ENCODE measurements around the gene NEK6.

DNA sequence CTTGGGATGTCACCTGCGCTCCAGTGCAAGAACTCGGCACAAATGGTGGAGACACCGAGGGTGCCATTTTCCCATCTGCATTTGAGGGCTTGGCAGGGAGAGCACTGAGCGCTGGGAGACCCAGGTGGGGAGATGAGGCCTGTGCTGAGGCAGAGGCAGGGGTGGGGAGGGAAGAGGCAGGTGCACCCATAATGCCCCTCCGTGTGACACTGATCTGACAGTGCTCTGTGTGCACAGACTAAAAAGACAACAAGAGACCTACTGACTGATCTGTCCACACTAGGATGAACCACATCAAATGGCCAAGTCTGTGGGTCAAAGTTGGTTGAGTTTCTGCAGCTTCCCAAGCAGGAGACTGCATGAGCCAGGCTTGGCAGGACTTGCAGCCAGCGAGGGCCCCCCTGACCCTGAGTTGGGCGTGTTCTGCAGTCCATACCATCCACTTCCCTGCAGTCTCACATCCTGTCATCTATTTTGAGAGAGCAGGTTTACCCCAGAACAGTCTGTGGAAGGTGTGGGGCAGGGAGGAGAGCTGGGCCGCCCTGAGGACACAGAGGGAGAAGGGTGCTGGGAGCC is 41.9 kb downstream of the NEK6 start:
- TF ChIP-seq, protein P1, sequence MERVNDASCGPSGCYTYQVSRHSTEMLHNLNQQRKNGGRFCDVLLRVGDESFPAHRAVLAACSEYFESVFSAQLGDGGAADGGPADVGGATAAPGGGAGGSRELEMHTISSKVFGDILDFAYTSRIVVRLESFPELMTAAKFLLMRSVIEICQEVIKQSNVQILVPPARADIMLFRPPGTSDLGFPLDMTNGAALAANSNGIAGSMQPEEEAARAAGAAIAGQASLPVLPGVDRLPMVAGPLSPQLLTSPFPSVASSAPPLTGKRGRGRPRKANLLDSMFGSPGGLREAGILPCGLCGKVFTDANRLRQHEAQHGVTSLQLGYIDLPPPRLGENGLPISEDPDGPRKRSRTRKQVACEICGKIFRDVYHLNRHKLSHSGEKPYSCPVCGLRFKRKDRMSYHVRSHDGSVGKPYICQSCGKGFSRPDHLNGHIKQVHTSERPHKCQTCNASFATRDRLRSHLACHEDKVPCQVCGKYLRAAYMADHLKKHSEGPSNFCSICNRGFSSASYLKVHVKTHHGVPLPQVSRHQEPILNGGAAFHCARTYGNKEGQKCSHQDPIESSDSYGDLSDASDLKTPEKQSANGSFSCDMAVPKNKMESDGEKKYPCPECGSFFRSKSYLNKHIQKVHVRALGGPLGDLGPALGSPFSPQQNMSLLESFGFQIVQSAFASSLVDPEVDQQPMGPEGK (CRISPR knock-in tag; IDR thresholded peaks at IDR 0.05; ENCODE audit: borderline replicate concordance): no peak
- TF ChIP-seq ZNF8 (CRISPR knock-in tag; IDR thresholded peaks at IDR 0.05) (no peak), TOX (CRISPR knock-in tag; IDR thresholded peaks at IDR 0.05; ENCODE audit: borderline replicate concordance) (no peak), ZFP3 (CRISPR knock-in tag; IDR thresholded peaks at IDR 0.05) (no peak), TCF4 (CRISPR knock-in tag; IDR thresholded peaks at IDR 0.05; ENCODE audit: borderline replicate concordance) (no peak), ARNTL (CRISPR knock-in tag; IDR thresholded peaks at IDR 0.05; ENCODE audit: borderline replicate concordance, low read depth) (no peak), ISL1 (CRISPR knock-in tag; IDR thresholded peaks at IDR 0.05) (no peak), ZFP30 (CRISPR knock-in tag; IDR thresholded peaks at IDR 0.05) (no peak)
- TF ChIP-seq, protein P2, sequence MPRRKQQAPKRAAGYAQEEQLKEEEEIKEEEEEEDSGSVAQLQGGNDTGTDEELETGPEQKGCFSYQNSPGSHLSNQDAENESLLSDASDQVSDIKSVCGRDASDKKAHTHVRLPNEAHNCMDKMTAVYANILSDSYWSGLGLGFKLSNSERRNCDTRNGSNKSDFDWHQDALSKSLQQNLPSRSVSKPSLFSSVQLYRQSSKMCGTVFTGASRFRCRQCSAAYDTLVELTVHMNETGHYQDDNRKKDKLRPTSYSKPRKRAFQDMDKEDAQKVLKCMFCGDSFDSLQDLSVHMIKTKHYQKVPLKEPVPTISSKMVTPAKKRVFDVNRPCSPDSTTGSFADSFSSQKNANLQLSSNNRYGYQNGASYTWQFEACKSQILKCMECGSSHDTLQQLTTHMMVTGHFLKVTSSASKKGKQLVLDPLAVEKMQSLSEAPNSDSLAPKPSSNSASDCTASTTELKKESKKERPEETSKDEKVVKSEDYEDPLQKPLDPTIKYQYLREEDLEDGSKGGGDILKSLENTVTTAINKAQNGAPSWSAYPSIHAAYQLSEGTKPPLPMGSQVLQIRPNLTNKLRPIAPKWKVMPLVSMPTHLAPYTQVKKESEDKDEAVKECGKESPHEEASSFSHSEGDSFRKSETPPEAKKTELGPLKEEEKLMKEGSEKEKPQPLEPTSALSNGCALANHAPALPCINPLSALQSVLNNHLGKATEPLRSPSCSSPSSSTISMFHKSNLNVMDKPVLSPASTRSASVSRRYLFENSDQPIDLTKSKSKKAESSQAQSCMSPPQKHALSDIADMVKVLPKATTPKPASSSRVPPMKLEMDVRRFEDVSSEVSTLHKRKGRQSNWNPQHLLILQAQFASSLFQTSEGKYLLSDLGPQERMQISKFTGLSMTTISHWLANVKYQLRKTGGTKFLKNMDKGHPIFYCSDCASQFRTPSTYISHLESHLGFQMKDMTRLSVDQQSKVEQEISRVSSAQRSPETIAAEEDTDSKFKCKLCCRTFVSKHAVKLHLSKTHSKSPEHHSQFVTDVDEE (CRISPR knock-in tag; IDR thresholded peaks at IDR 0.05): no peak
- TF ChIP-seq, protein P3, sequence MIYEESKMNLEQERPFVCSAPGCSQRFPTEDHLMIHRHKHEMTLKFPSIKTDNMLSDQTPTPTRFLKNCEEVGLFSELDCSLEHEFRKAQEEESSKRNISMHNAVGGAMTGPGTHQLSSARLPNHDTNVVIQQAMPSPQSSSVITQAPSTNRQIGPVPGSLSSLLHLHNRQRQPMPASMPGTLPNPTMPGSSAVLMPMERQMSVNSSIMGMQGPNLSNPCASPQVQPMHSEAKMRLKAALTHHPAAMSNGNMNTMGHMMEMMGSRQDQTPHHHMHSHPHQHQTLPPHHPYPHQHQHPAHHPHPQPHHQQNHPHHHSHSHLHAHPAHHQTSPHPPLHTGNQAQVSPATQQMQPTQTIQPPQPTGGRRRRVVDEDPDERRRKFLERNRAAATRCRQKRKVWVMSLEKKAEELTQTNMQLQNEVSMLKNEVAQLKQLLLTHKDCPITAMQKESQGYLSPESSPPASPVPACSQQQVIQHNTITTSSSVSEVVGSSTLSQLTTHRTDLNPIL (CRISPR knock-in tag; IDR thresholded peaks at IDR 0.05; ENCODE audit: low read depth): no peak

Data from SK-N-SH treated with all-trans-retinoic acid at 6 μM for 48 hours (cell line).